Hepatocyte (in vitro differentiated cells): ENCODE data around the gene USP30.

Experiments
- CTCF ChIP-seq: fragments of 200-600 bp; sonication (generic); IDR thresholded peaks from 2 replicates; pipeline ENCODE4 v1.5.1; 2016; ENCODE audit warnings: antibody characterized with exemption, mild to moderate bottlenecking; ENCODE audit not compliant: poor library complexity
- EZH2 ChIP-seq: fragments of 200-600 bp; sonication (generic); IDR thresholded peaks from 2 replicates; pipeline ENCODE4 v1.6.1; 2016; ENCODE audit warnings: antibody characterized with exemption, mild to moderate bottlenecking, borderline replicate concordance
- EZH2phosphoT487 ChIP-seq: fragments of 200-600 bp; sonication (generic); IDR thresholded peaks from one replicate; pipeline ENCODE4 v1.6.1; 2018; ENCODE audit warnings: antibody characterized with exemption, mild to moderate bottlenecking, low read depth, moderate library complexity; ENCODE audit not compliant: unreplicated experiment, severe bottlenecking

- TF ChIP-seq CTCF (no peak), EZH2phosphoT487 (no peak), EZH2 (no peak)
These were observed 42.6 kb upstream of the USP30 start for GRCh38 chr12:109009766-109010165.
